HepG2 (cell line): ENCODE measurements around the gene METRN. TPM values are rescaled to one million over a fixed set of nuclear protein-coding genes. Genes with fewer than 3 reads are reported as not detected.

Experiments
- BHLHE40 ChIP-seq: IDR thresholded peaks from 2 replicates; pipeline ENCODE4 v1.6.1; 2011; ENCODE audit warnings: low read length, improper control_type of control experiment
- CEBPB ChIP-seq: IDR thresholded peaks from 2 replicates; pipeline ENCODE4 v1.6.1; 2011; ENCODE audit warnings: low read depth, low read length, improper control_type of control experiment, borderline replicate concordance
- HOXD1 ChIP-seq: sonication (generic); formaldehyde crosslinking; IDR thresholded peaks from 2 replicates; pipeline ENCODE4 v1.5.0; 2020; ENCODE audit warnings: missing genetic modification reagents
- JUND ChIP-seq: sonication (generic); formaldehyde crosslinking; IDR thresholded peaks from 2 replicates; pipeline ENCODE4 v1.8.0; 2022; ENCODE audit warnings: mild to moderate bottlenecking, missing genetic modification reagents
- KAT7 ChIP-seq: IDR thresholded peaks from 2 replicates; pipeline ENCODE4 v1.6.1; 2018; ENCODE audit warnings: borderline replicate concordance, missing compliant biosample characterization
- KLF16 ChIP-seq, 2 experiments: sonication (generic) in 1 of 2; formaldehyde crosslinking in 1 of 2; IDR thresholded peaks; 2 replicates each; pipeline versions ENCODE4 v1.6.1 to v1.8.0; 2016 to 2023; ENCODE audit warnings: missing genetic modification reagents in 2 of 2, missing compliant biosample characterization in 1 of 2
- MTF1 ChIP-seq: sonication (generic); formaldehyde crosslinking; IDR thresholded peaks from 2 replicates; pipeline ENCODE4 v1.5.0; 2020; ENCODE audit warnings: missing genetic modification reagents
- MYC ChIP-seq: sonication (generic); formaldehyde crosslinking; IDR thresholded peaks from 2 replicates; pipeline ENCODE4 v1.9.0; 2021; ENCODE audit warnings: missing genetic modification reagents, borderline replicate concordance
- NCOA2 ChIP-seq: sonication (generic); formaldehyde crosslinking; IDR thresholded peaks from 2 replicates; pipeline ENCODE4 v1.8.0; 2022; ENCODE audit warnings: inconsistent platforms
- NFATC3 ChIP-seq: sonication (generic); formaldehyde crosslinking; IDR thresholded peaks from 2 replicates; pipeline ENCODE4 v1.5.1; 2020; ENCODE audit warnings: mild to moderate bottlenecking, missing genetic modification reagents
- RXRB ChIP-seq: IDR thresholded peaks from 2 replicates; pipeline ENCODE4 v1.6.1; 2016; ENCODE audit warnings: borderline replicate concordance, missing genetic modification reagents, missing compliant biosample characterization
- SMAD9 ChIP-seq: sonication (generic); formaldehyde crosslinking; IDR thresholded peaks from 2 replicates; pipeline ENCODE4 v1.5.1; 2020; ENCODE audit warnings: mild to moderate bottlenecking, missing genetic modification reagents
- ZFX ChIP-seq: sonication (generic); formaldehyde crosslinking; IDR thresholded peaks from 2 replicates; pipeline ENCODE4 v1.4.0; 2020; ENCODE audit warnings: mild to moderate bottlenecking, low read depth, missing genetic modification reagents, moderate library complexity
- ZNF256 ChIP-seq: sonication (generic); formaldehyde crosslinking; conservative IDR thresholded peaks from 2 replicates; pipeline ENCODE4 v1.4.0; 2020; ENCODE audit warnings: missing genetic modification reagents
- ZNF3 ChIP-seq: IDR thresholded peaks from 2 replicates; pipeline ENCODE4 v1.7.0; 2017; ENCODE audit warnings: inconsistent platforms
- ZNF337 ChIP-seq: sonication (generic); formaldehyde crosslinking; IDR thresholded peaks from 2 replicates; pipeline ENCODE4 v1.5.1; 2020; ENCODE audit warnings: missing genetic modification reagents, low read depth, mild to moderate bottlenecking, borderline replicate concordance
- ZNF619 ChIP-seq: sonication (generic); formaldehyde crosslinking; IDR thresholded peaks from 2 replicates; pipeline ENCODE4 v1.4.0; 2020; ENCODE audit warnings: mild to moderate bottlenecking, missing genetic modification reagents
- ZNF788 ChIP-seq: sonication (generic); formaldehyde crosslinking; IDR thresholded peaks from 2 replicates; pipeline ENCODE4 v1.5.0; 2020; ENCODE audit warnings: mild to moderate bottlenecking, missing genetic modification reagents, borderline replicate concordance
- ZNF891 ChIP-seq: sonication (generic); formaldehyde crosslinking; IDR thresholded peaks from 2 replicates; pipeline ENCODE4 v1.5.0; 2020; ENCODE audit warnings: mild to moderate bottlenecking, missing genetic modification reagents
- ZSCAN20 ChIP-seq: sonication (generic); formaldehyde crosslinking; IDR thresholded peaks from 2 replicates; pipeline ENCODE4 v1.4.0; 2020; ENCODE audit warnings: missing genetic modification reagents, mild to moderate bottlenecking, borderline replicate concordance
- polyA plus RNA-seq, 8 experiments: library from polyadenylated mRNA; depleted of rRNA in 3 of 8; stranded (reverse) in 7 of 8; unstranded in 1 of 8; fragments of >200 nt; fragmentation: Illumina TruSeq in 4 of 8; extraction: Trizol in 4 of 8; gene quantifications; 2 replicates each; pipeline versions ENCODE4 v1.2.1 to v1.2.3, GENCODE V29; 2011 to 2016; ENCODE audit warnings: low read depth in 4 of 8, missing spikeins in 1 of 8, mixed read lengths in 1 of 8; ENCODE audit not compliant: insufficient read depth in 1 of 8
- total RNA-seq, 5 experiments: library from RNA; depleted of rRNA; stranded (reverse); fragments of >200 nt; fragmentation: Illumina TruSeq; extraction: Trizol; gene quantifications; 2 replicates each; pipeline ENCODE4 v1.2.3, GENCODE V29; 2016; ENCODE audit warnings: low read depth in 1 of 5
- TF ChIP-seq, protein P1 (sequence below): sonication (generic); formaldehyde crosslinking; IDR thresholded peaks from 2 replicates; pipeline ENCODE4 v1.5.1; 2020; ENCODE audit warnings: mild to moderate bottlenecking, missing genetic modification reagents, borderline replicate concordance
- TF ChIP-seq, protein P2 (sequence below): sonication (generic); formaldehyde crosslinking; conservative IDR thresholded peaks from 2 replicates; pipeline ENCODE4 v1.8.1; 2023; ENCODE audit warnings: missing genetic modification reagents
- TF ChIP-seq, protein P3 (sequence below): sonication (generic); formaldehyde crosslinking; IDR thresholded peaks from 2 replicates; pipeline ENCODE4 v1.4.0; 2020; ENCODE audit warnings: mild to moderate bottlenecking, missing genetic modification reagents, borderline replicate concordance

METRN gene
- total and polyA plus RNA-seq, 2 of the 13 experiments (the other 11 are each of a cell fraction or from before 2014, with no cell fraction given), result 25.5 to 46.1 TPM

DNA sequence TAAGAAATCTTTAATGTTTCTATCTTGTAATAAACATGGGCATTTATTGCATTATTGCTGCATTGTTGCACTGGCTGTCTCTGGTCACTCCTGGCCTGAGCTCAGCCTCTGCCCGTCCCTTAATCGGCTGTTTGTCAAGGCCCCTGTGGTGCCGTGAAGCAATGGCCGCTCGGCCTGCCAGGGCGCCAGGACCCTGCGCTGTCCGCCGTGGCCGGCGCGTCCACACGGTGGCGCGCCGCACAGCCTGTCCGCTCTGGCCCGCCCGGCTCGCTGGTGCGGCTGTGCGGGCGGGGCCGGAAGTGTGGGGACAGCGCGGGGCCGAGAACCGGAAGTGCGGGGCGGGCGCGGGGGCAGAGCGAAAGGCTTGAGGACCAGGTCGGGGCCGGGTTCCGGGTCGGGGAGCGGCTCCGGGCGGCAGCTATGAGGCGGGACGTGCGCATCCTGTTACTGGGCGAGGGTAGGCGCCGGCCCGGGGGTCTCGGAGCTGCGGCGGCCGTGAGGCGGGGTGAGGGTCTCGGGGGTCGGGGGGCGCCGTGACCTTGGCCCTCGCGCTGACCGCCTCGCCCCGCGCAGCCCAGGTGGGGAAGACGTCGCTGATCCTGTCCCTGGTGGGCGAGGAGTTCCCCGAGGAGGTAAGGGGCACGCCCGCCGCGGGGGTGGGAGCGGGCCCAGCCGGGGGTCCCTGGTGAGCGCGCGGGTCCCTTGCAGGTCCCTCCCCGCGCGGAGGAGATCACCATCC, 47.0 kb upstream of the METRN start, which contains the start of gene RHOT2 (continued):
- TF ChIP-seq NCOA2 (CRISPR knock-in tag) (peak; percentile 61; the same call in 1 of the 2 replicates), ZNF891 (CRISPR knock-in tag) (peak; percentile 74), SMAD9 (CRISPR knock-in tag) (no peak), KAT7 (CRISPR knock-in tag) (peak; percentile 81), JUND (CRISPR knock-in tag) (0 out of 2 replicates have a peak, but pooled peaks have one; percentile 54), NFATC3 (no peak), ZFX (CRISPR knock-in tag) (peak; percentile 89), CEBPB (peak; percentile 73; the same call in 1 of the 2 replicates), ZNF256 (no peak; the same call in 1 of the 2 replicates), ZNF619 (CRISPR knock-in tag) (peak; percentile 82; the same call in 1 of the 2 replicates), ZNF337 (peak; percentile 60; the same call in 1 of the 2 replicates), RXRB (CRISPR knock-in tag) (peak; percentile 62), HOXD1 (CRISPR knock-in tag) (peak; percentile 20; the same call in 1 of the 2 replicates), ZSCAN20 (peak; percentile 83; the same call in 1 of the 2 replicates), ZNF788 (CRISPR knock-in tag) (peak; percentile 86; the same call in 1 of the 2 replicates), KLF16 (CRISPR knock-in tag; IDR thresholded peaks at IDR 0.05) (peak in 1 of 2 experiments; percentile 63; a peak in 1 of 4 replicates), ZNF3 (no peak), MYC (CRISPR knock-in tag) (peak; percentile 78; the same call in 1 of the 2 replicates), MTF1 (CRISPR knock-in tag) (0 out of 2 replicates have a peak, but pooled peaks have one; percentile 80), BHLHE40 (0 out of 2 replicates have a peak, but pooled peaks have one; percentile 11)
- TF ChIP-seq, protein P1, sequence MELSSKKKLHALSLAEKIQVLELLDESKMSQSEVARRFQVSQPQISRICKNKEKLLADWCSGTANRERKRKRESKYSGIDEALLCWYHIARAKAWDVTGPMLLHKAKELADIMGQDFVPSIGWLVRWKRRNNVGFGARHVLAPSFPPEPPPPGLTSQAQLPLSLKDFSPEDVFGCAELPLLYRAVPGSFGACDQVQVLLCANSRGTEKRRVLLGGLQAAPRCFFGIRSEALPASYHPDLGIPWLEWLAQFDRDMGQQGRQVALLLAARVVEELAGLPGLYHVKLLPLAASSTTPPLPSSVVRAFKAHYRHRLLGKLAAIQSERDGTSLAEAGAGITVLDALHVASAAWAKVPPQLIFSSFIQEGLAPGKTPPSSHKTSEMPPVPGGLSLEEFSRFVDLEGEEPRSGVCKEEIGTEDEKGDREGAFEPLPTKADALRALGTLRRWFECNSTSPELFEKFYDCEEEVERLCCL (CRISPR knock-in tag), result peak; percentile 73; the same call in 1 of the 2 replicates
- TF ChIP-seq, protein P2, sequence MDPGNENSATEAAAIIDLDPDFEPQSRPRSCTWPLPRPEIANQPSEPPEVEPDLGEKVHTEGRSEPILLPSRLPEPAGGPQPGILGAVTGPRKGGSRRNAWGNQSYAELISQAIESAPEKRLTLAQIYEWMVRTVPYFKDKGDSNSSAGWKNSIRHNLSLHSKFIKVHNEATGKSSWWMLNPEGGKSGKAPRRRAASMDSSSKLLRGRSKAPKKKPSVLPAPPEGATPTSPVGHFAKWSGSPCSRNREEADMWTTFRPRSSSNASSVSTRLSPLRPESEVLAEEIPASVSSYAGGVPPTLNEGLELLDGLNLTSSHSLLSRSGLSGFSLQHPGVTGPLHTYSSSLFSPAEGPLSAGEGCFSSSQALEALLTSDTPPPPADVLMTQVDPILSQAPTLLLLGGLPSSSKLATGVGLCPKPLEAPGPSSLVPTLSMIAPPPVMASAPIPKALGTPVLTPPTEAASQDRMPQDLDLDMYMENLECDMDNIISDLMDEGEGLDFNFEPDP, result no peak
- TF ChIP-seq, protein P3, sequence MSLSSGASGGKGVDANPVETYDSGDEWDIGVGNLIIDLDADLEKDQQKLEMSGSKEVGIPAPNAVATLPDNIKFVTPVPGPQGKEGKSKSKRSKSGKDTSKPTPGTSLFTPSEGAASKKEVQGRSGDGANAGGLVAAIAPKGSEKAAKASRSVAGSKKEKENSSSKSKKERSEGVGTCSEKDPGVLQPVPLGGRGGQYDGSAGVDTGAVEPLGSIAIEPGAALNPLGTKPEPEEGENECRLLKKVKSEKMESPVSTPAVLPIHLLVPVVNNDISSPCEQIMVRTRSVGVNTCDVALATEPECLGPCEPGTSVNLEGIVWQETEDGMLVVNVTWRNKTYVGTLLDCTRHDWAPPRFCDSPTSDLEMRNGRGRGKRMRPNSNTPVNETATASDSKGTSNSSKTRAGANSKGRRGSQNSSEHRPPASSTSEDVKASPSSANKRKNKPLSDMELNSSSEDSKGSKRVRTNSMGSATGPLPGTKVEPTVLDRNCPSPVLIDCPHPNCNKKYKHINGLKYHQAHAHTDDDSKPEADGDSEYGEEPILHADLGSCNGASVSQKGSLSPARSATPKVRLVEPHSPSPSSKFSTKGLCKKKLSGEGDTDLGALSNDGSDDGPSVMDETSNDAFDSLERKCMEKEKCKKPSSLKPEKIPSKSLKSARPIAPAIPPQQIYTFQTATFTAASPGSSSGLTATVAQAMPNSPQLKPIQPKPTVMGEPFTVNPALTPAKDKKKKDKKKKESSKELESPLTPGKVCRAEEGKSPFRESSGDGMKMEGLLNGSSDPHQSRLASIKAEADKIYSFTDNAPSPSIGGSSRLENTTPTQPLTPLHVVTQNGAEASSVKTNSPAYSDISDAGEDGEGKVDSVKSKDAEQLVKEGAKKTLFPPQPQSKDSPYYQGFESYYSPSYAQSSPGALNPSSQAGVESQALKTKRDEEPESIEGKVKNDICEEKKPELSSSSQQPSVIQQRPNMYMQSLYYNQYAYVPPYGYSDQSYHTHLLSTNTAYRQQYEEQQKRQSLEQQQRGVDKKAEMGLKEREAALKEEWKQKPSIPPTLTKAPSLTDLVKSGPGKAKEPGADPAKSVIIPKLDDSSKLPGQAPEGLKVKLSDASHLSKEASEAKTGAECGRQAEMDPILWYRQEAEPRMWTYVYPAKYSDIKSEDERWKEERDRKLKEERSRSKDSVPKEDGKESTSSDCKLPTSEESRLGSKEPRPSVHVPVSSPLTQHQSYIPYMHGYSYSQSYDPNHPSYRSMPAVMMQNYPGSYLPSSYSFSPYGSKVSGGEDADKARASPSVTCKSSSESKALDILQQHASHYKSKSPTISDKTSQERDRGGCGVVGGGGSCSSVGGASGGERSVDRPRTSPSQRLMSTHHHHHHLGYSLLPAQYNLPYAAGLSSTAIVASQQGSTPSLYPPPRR (CRISPR knock-in tag), result no peak
